Endothelial cell of umbilical vein (primary cell): ENCODE data around the gene KAZN. TPM values are rescaled to one million over a fixed set of nuclear protein-coding genes. Genes with fewer than 3 reads are reported as not detected.

ENCODE experiments used
- BruUV-seq: library from RNA; stranded (reverse); fragments of 400-500 nt; replicated peaks from 2 replicates; lab custom pipeline; 2021; lab: Mats Ljungman, UMichigan
- CTCF ChIA-PET: fragments of 300-600, 350-600 bp; sonication (Branson Sonifier 250); formaldehyde crosslinking; loops from one replicate; lab custom pipeline; 2021; ENCODE audit warnings: antibody characterized with exemption, inconsistent platforms; lab: Charles Lee
- POLR2A ChIA-PET: fragments of 300-600, 350-600 bp; sonication (Branson Sonifier 250); formaldehyde crosslinking; loops from one replicate; lab custom pipeline; 2021; ENCODE audit warnings: antibody characterized with exemption, inconsistent platforms; lab: Charles Lee
- DNase-seq: peaks from one replicate; pipeline ENCODE4 v3.0.0-alpha.2; 2011; ENCODE audit warnings: low read depth, low spot score
- FAIRE-seq: peaks from 2 replicates; lab custom pipeline; 2011; peaks lifted over from hg19 to GRCh38; lab: Jason Lieb, UNC
- H2AFZ ChIP-seq: 2 replicates; pipeline ENCODE4 v1.6.0; 2012; ENCODE audit warnings: low read depth, low read length, control low read depth, inconsistent platforms
- H3K27ac ChIP-seq: 2 replicates; pipeline ENCODE4 v1.5.1; 2011; ENCODE audit warnings: low read depth, mild to moderate bottlenecking, control low read depth, low read length, moderate library complexity; ENCODE audit not compliant: insufficient read depth
- H3K27me3 ChIP-seq, 2 experiments: 2 replicates each; pipeline versions ENCODE4 v1.6.0 to v1.6.1; 2011; ENCODE audit warnings: low read length in 2 of 2, mixed read lengths in 1 of 2; ENCODE audit not compliant: control insufficient read depth in 2 of 2, insufficient read depth in 2 of 2
- H3K36me3 ChIP-seq, 2 experiments: 2 replicates in 1 of 2; 3 replicates in 1 of 2; pipeline ENCODE4 v1.5.1; 2011; ENCODE audit warnings: low read length in 2 of 2, mild to moderate bottlenecking in 1 of 2, moderate library complexity in 1 of 2; ENCODE audit not compliant: control insufficient read depth in 2 of 2, insufficient read depth in 2 of 2; ENCODE audit errors: extremely low read depth in 1 of 2
- H3K4me1 ChIP-seq: 3 replicates; pipeline ENCODE4 v1.5.1; 2011; ENCODE audit warnings: mild to moderate bottlenecking, low read length; ENCODE audit not compliant: control insufficient read depth, insufficient read depth; ENCODE audit errors: extremely low read depth
- H3K4me2 ChIP-seq: 2 replicates; pipeline ENCODE4 v1.6.1; 2011; ENCODE audit warnings: low read length, control low read depth, mixed read lengths; ENCODE audit not compliant: insufficient read depth
- H3K4me3 ChIP-seq, 3 experiments: fragments of 200-600 bp in 1 of 3; sonication (generic), shearing (Covaris generic) in 1 of 3; replicated peaks in 1 of 3; 2 replicates each; pipeline ENCODE4 v1.5.1; 2011 to 2016; ENCODE audit warnings: control low read depth in 3 of 3, low read length in 3 of 3, mild to moderate bottlenecking in 2 of 3, inconsistent platforms in 1 of 3, low read depth in 1 of 3, moderate library complexity in 1 of 3; ENCODE audit not compliant: insufficient read depth in 1 of 3
- H3K79me2 ChIP-seq: 2 replicates; pipeline ENCODE4 v1.6.0; 2012; ENCODE audit warnings: low read length, inconsistent platforms; ENCODE audit not compliant: control insufficient read depth, insufficient read depth
- H3K9ac ChIP-seq: replicated peaks from 2 replicates; pipeline ENCODE3; 2011; ENCODE audit warnings: low read length, control low read depth; ENCODE audit not compliant: insufficient read depth; ENCODE audit errors: extremely low read depth
- H3K9me1 ChIP-seq: replicated peaks from 3 replicates; pipeline ENCODE4 v1.6.0; 2011; ENCODE audit warnings: mild to moderate bottlenecking, low read length; ENCODE audit not compliant: control insufficient read depth, insufficient read depth; ENCODE audit errors: extremely low read depth
- H3K9me3 ChIP-seq: replicated peaks from 2 replicates; pipeline ENCODE4 v1.5.1; 2012; ENCODE audit warnings: low read length, inconsistent platforms; ENCODE audit not compliant: control insufficient read depth, insufficient read depth
- H4K20me1 ChIP-seq: replicated peaks from 2 replicates; pipeline ENCODE3; 2011; ENCODE audit warnings: mild to moderate bottlenecking, low read length; ENCODE audit not compliant: control insufficient read depth, insufficient read depth; ENCODE audit errors: extremely low read depth
- CTCF ChIP-seq, 2 donors: IDR thresholded peaks; 1 replicate in 1 of 2; 2 replicates in 1 of 2; pipeline ENCODE4 v1.5.1; 2011; ENCODE audit warnings: low read length in 2 of 2, mild to moderate bottlenecking in 2 of 2, moderate library complexity in 2 of 2, control low read depth in 1 of 2, inconsistent platforms in 1 of 2, low read depth in 1 of 2; ENCODE audit not compliant: insufficient read depth in 1 of 2; ENCODE audit errors: extremely low read depth in 1 of 2
- EZH2 ChIP-seq: IDR thresholded peaks from 2 replicates; pipeline ENCODE4 v1.6.1; 2012; ENCODE audit warnings: borderline replicate concordance, low read depth, mild to moderate bottlenecking, moderate library complexity, low read length, inconsistent platforms; ENCODE audit not compliant: severe bottlenecking
- MAX ChIP-seq: IDR thresholded peaks from 2 replicates; pipeline ENCODE4 v1.6.1; 2011; ENCODE audit not compliant: insufficient read depth, insufficient read length
- POLR2A ChIP-seq: IDR thresholded peaks from 2 replicates; pipeline ENCODE4 v1.6.1; 2012; ENCODE audit warnings: low read depth, mild to moderate bottlenecking, control low read depth, low read length
- POLR2AphosphoS5 ChIP-seq: IDR thresholded peaks from 2 replicates; pipeline ENCODE4 v1.6.1; 2012; ENCODE audit warnings: low read depth, mild to moderate bottlenecking, control low read depth, low read length, moderate library complexity; ENCODE audit not compliant: insufficient read depth
- dilution Hi-C: fragments of 300-500 bp; cut with MboI; formaldehyde crosslinking; loops from one replicate; pipeline ENCODE4 v1.15.0; 2019; ENCODE audit warnings: low sequenced_read_pairs; ENCODE audit not compliant: extremely low pct_ligation_motif_present
- intact Hi-C: fragments of 100-400 bp; cut with micrococcal nuclease; formaldehyde crosslinking; loops from one replicate; pipeline ENCODE4 v1.10.0; 2022
- polyA plus RNA-seq, 4 experiments: library from polyadenylated mRNA; depleted of rRNA in 3 of 4; stranded (reverse) in 3 of 4; unstranded in 1 of 4; fragments of >200 nt; gene quantifications; 2 replicates each; pipeline versions ENCODE4 v1.2.1 to v1.2.3, GENCODE V29; 2011 to 2012; ENCODE audit warnings: missing spikeins in 1 of 4
- total RNA-seq: library from RNA; stranded (reverse); gene quantifications from 2 replicates; pipeline ENCODE4 v1.2.3, GENCODE V29; 2021

The KAZN gene
- total and polyA plus RNA-seq, 2 donors (not counting 3 experiments of a cell fraction or from before 2014, with no cell fraction given), result 1.6 to 5.8 TPM

GRCh38 chr1:14778898-14779865 lies 180.7 kb downstream of the KAZN start:
- Histone ChIP-seq H3K36me3 (no peaks in the 10 kb centered on the region), H3K4me2 (no peak overlapping the region), H3K79me2 (no peaks in the 10 kb centered on the region), H3K9me1 (no peaks in the 10 kb centered on the region), H3K4me1 (no peaks in the 10 kb centered on the region), H3K9ac (no peak overlapping the region), H3K9me3 (peaks cover 3% of the 10 kb centered on the region), H2AFZ (no peak overlapping the region), H3K27ac (no peak overlapping the region), H4K20me1 (no peaks in the 10 kb centered on the region), H3K4me3 (no peak overlapping the region), H3K27me3 (no peaks in the 10 kb centered on the region)
- no peak for DNase-seq
- dilution Hi-C loops, result no loop called here
- POLR2A ChIA-PET, result no interaction called here
- intact Hi-C loops, result loop anchor here (1.0 to 5.0 kb wide), 3 partner anchors 143 to 321 kb away; no protein-coding TSS in a partner anchor
- no peak for FAIRE-seq
- CTCF ChIA-PET, result interaction anchor here (1.0 kb wide), 2 partner anchors 247 to 268 kb away, joined by 3 read pairs; no protein-coding TSS in a partner anchor
- BruUV-seq, result no TSS peak
- TF ChIP-seq POLR2A (no peak), CTCF (IDR thresholded peaks at IDR 0.05; ENCODE audit: extremely low read depth in 1 of 2, insufficient read depth in 1 of 2, low read depth in 1 of 2, low read length in 2 of 2) (peak; percentile 44 to 50), POLR2AphosphoS5 (no peak), EZH2 (no peak), MAX (no peak)
